K562 (cell line): ENCODE results near the gene HAGHL. TPM values are rescaled to one million over a fixed set of nuclear protein-coding genes. Genes with fewer than 3 reads are reported as not detected.

Source experiments
- ATAC-seq: fragments of 200-7000 bp; cut with Tn5 transposase; 3 replicates; pipeline ENCODE4 v1.9.1; 2020; ENCODE audit warnings: moderate library complexity
- BruUV-seq: library from RNA; stranded (reverse); fragments of 400-500 nt; replicated peaks from 2 replicates; lab custom pipeline; 2021; lab: Mats Ljungman, UMichigan
- CTCF ChIA-PET: fragments of 300-600 bp; formaldehyde crosslinking; extraction: SDS; loops from one replicate; lab custom pipeline; 2021; ENCODE audit warnings: low intra/inter-chr PET ratio; lab: Yijun Ruan, JAX
- POLR2A ChIA-PET: fragments of 300-600, 350-650 bp; sonication (Branson Sonifier 250); formaldehyde crosslinking; extraction: SDS; loops from one replicate; lab custom pipeline; 2021; ENCODE audit warnings: antibody characterized with exemption, inconsistent platforms; lab: Yijun Ruan, JAX
- DNase-seq, 4 experiments: peaks; one replicate each; pipeline versions ENCODE4 v3.0.0 to v3.0.0-alpha.2; 2011 to 2018; ENCODE audit warnings: low spot score in 3 of 4, mixed read lengths in 3 of 4; ENCODE audit errors: extremely low read depth in 1 of 4
- FAIRE-seq: peaks from 2 replicates; lab custom pipeline; 2011; peaks lifted over from hg19 to GRCh38; lab: Jason Lieb, UNC
- H2AFZ ChIP-seq: 2 replicates; pipeline ENCODE4 v1.6.0; 2011; ENCODE audit warnings: low read depth, low read length, control low read depth, inconsistent platforms
- H3K27ac ChIP-seq: fragments of 200-600 bp; 3 replicates; pipeline ENCODE4 v1.8.0; 2011; ENCODE audit warnings: low read depth, mild to moderate bottlenecking, control low read depth, inconsistent platforms, low read length, moderate library complexity, mixed read lengths; ENCODE audit errors: extremely low read depth
- H3K27me3 ChIP-seq, 2 experiments: fragments of 300-600 bp in 1 of 2; 2 replicates in 1 of 2; 3 replicates in 1 of 2; pipeline versions ENCODE4 v1.6.0 to v1.8.0; 2011; ENCODE audit warnings: inconsistent platforms in 2 of 2, low read length in 2 of 2, mild to moderate bottlenecking in 1 of 2, mixed read lengths in 1 of 2, moderate library complexity in 1 of 2; ENCODE audit not compliant: control insufficient read depth in 2 of 2, insufficient read depth in 2 of 2
- H3K36me3 ChIP-seq: fragments of 300-600 bp; 3 replicates; pipeline ENCODE4 v1.8.0; 2011; ENCODE audit warnings: mild to moderate bottlenecking, low read length, inconsistent platforms; ENCODE audit not compliant: control insufficient read depth, insufficient read depth
- H3K4me1 ChIP-seq, 2 experiments: fragments of 200-600 bp in 1 of 2; replicated peaks in 1 of 2; 2 replicates in 1 of 2; 3 replicates in 1 of 2; pipeline versions ENCODE4 v1.5.1 to v1.8.0; 2011; ENCODE audit warnings: inconsistent platforms in 2 of 2, low read length in 2 of 2, mild to moderate bottlenecking in 1 of 2, mixed read lengths in 1 of 2, moderate library complexity in 1 of 2; ENCODE audit not compliant: control insufficient read depth in 2 of 2, insufficient read depth in 2 of 2
- H3K4me2 ChIP-seq: 2 replicates; pipeline ENCODE4 v1.6.1; 2011; ENCODE audit warnings: low read length, control low read depth, inconsistent platforms, mixed read lengths; ENCODE audit not compliant: insufficient read depth
- H3K4me3 ChIP-seq: fragments of 200-600 bp; sonication (generic), shearing (Covaris generic); 2 replicates; pipeline ENCODE4 v1.5.1; 2016; ENCODE audit warnings: control low read depth, inconsistent platforms
- H3K79me2 ChIP-seq: fragments of 200-600 bp; 3 replicates; pipeline ENCODE4 v1.8.0; 2011; ENCODE audit warnings: low read length, inconsistent platforms; ENCODE audit not compliant: control insufficient read depth, insufficient read depth
- H3K9ac ChIP-seq, 2 experiments: 2 replicates each; pipeline versions ENCODE4 v1.6.0 to v1.6.1; 2011; ENCODE audit warnings: low read depth in 2 of 2, low read length in 2 of 2, control low read depth in 1 of 2, inconsistent platforms in 1 of 2, mild to moderate bottlenecking in 1 of 2, mixed read lengths in 1 of 2; ENCODE audit not compliant: insufficient read depth in 1 of 2
- H3K9me1 ChIP-seq: one replicate; pipeline ENCODE4 v1.6.0; 2011; ENCODE audit warnings: inconsistent platforms, mild to moderate bottlenecking, low read length, moderate library complexity; ENCODE audit not compliant: control insufficient read depth, insufficient read depth
- H3K9me3 ChIP-seq: replicated peaks from 2 replicates; pipeline ENCODE4 v1.5.1; 2011; ENCODE audit warnings: low read depth, low read length, inconsistent platforms; ENCODE audit not compliant: control insufficient read depth, insufficient read depth
- H4K20me1 ChIP-seq: replicated peaks from 2 replicates; pipeline ENCODE4 v1.6.1; 2011; ENCODE audit warnings: low read length, inconsistent platforms, mixed read lengths; ENCODE audit not compliant: control insufficient read depth, insufficient read depth
- GTF2F1 ChIP-seq: IDR thresholded peaks from 2 replicates; pipeline ENCODE4 v1.6.1; 2011; ENCODE audit warnings: low read depth, low read length, improper control_type of control experiment
- KAT2B ChIP-seq: IDR thresholded peaks from one replicate; pipeline ENCODE4 v1.6.1; 2012; ENCODE audit warnings: low read depth, mild to moderate bottlenecking, control low read depth, inconsistent platforms, low read length, moderate library complexity
- KDM5B ChIP-seq: fragments of 200-600 bp; sonication (generic); IDR thresholded peaks from 2 replicates; pipeline ENCODE4 v1.6.1; 2012; ENCODE audit warnings: low read depth, mild to moderate bottlenecking, moderate library complexity, low read length, control low read depth, inconsistent platforms; ENCODE audit not compliant: insufficient replicate concordance
- POLR2B ChIP-seq: fragments of 450-650 bp; IDR thresholded peaks from 2 replicates; pipeline ENCODE4 v1.6.1; 2018; ENCODE audit warnings: low read depth; ENCODE audit not compliant: partially characterized antibody
- ZNF239 ChIP-seq: fragments of 250-450 bp; sonication (Bioruptor Pico); IDR thresholded peaks from 2 replicates; pipeline ENCODE4 v1.4.0; 2020; ENCODE audit warnings: mild to moderate bottlenecking
- ZNF431 ChIP-seq: sonication (generic); formaldehyde crosslinking; IDR thresholded peaks from 2 replicates; pipeline ENCODE4 v1.8.0; 2022; ENCODE audit warnings: mild to moderate bottlenecking, missing genetic modification reagents
- WGBS: fragments of 100-300 bp; shearing (Covaris generic); methylation state at CpG from one replicate; pipeline ENCODE4 v1.1.6; 2016; ENCODE audit warnings: low coverage, mixed read lengths; ENCODE audit not compliant: insufficient coverage; ENCODE audit errors: missing lambda C conversion rate; 5-methylcytosine and 5-hydroxymethylcytosine counted together
- in situ Hi-C: fragments of 300-500 bp; cut with MboI; formaldehyde crosslinking; loops from 4 replicates; pipeline ENCODE4 v1.15.0; 2018; ENCODE audit warnings: inconsistent platforms, mixed read lengths
- intact Hi-C: fragments of 100-400 bp; cut with micrococcal nuclease; formaldehyde crosslinking; loops from 2 replicates; pipeline ENCODE4 v1.14.2; 2022
- polyA plus RNA-seq, 8 experiments: library from polyadenylated mRNA; depleted of rRNA in 4 of 8; stranded (reverse) in 5 of 8; unstranded in 3 of 8; fragments of >200 nt; fragmentation: Nextera tagmentation in 2 of 8; fragmentation: Illumina TruSeq in 1 of 8; extraction: Ambion mirVana in 2 of 8; extraction: Trizol in 1 of 8; gene quantifications; 2 replicates each; pipeline versions ENCODE4 v1.2.1 to v1.2.3, GENCODE V29; 2011 to 2014; ENCODE audit warnings: inconsistent platforms in 1 of 8, missing spikeins in 1 of 8
- total RNA-seq, 7 experiments: library from RNA; depleted of rRNA in 6 of 7; stranded (reverse); fragments of >200 nt in 6 of 7; fragmentation: Illumina TruSeq in 2 of 7; extraction: Trizol in 2 of 7; gene quantifications; 2 replicates each; pipeline versions ENCODE4 v1.2.1 to v1.2.3, GENCODE V29; 2011 to 2021; ENCODE audit warnings: low replicate concordance in 1 of 7

The HAGHL gene
- total and polyA plus RNA-seq, 9 of the 15 experiments (the other 6 are each of a cell fraction or from before 2014, with no cell fraction given): 0.31 to 83.4 (median 20.7) TPM

DNA sequence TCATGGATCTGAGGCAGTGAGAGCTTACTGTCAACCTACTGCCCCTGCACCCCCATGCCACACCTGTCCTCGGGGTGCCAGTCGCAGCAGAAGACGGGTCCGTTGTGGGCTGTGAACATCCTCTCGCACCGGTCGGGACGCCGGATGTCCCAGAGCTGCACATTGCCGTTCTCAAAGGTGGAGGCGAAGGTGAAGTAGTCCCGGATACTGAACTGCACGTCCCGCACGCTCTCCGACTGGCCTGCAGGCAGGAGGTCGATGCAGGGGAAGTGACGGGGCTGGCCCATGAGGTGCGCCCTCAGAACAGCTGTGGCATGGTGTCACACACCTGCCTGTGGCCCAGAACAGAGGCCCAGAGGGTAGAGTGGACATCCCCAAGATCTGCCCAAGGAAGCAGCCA, 39.4 kb upstream of the HAGHL start:
- POLR2A ChIA-PET: interaction anchor here (0.6 to 1.4 kb wide), 2 partner anchors 8 to 116 kb away, joined by 3 to 5 read pairs; no protein-coding TSS in a partner anchor
- TF ChIP-seq ZNF239 (CRISPR knock-in tag): no peak
- TF ChIP-seq ZNF431 (CRISPR knock-in tag): no peak
- no peak for TF ChIP-seq GTF2F1
- no peak for TF ChIP-seq KAT2B
- no peak for TF ChIP-seq POLR2B
- peak; percentile 17 for TF ChIP-seq KDM5B

More for the DNA sequence above, 39.4 kb upstream of the HAGHL start:
- 96% methylated on average over 14 of the region's 19 CpGs for WGBS
- Histone ChIP-seq H3K9me3 (no peaks in the 10 kb centered on the region), H3K4me2 (no peak overlapping the region), H3K4me3 (no peak overlapping the region), H3K27me3 (no peaks in the 10 kb centered on the region), H4K20me1 (peaks cover 7% of the 10 kb centered on the region), H3K27ac (no peak overlapping the region), H3K9me1 (peaks cover 7% of the 10 kb centered on the region), H3K9ac (peak overlapping the region in 1 of 2 experiments; percentile 81; a peak in 2 of 4 replicates), H3K36me3 (peaks cover 52% of the 10 kb centered on the region; the same call in 2 of the 3 replicates), H3K4me1 (peaks cover 16 to 85% of the 10 kb centered on the region in 2 experiments), H2AFZ (no peak overlapping the region), H3K79me2 (peaks cover 32% of the 10 kb centered on the region)
- no TSS peak for BruUV-seq
- DNase-seq (no peak), ATAC-seq (no peak), FAIRE-seq (no peak)
- in situ Hi-C loops: no loop called here
- CTCF ChIA-PET: no interaction called here
- intact Hi-C loops: no loop called here
